HepG2 (cell line): ENCODE results near the gene FBXW12. TPM values are rescaled to one million over a fixed set of nuclear protein-coding genes. Genes with fewer than 3 reads are reported as not detected.

Experiments used
- HNRNPLL ChIP-seq: fragments of 200-400 bp; formaldehyde crosslinking; IDR thresholded peaks from 2 replicates; pipeline ENCODE4 v1.6.1; 2017; ENCODE audit warnings: mild to moderate bottlenecking, low read depth, low read length; ENCODE audit not compliant: poor library complexity, severe bottlenecking
- NONO ChIP-seq, 2 experiments: fragments of 450-650 bp in 1 of 2; sonication (generic) in 1 of 2; formaldehyde crosslinking in 1 of 2; IDR thresholded peaks in 1 of 2; conservative IDR thresholded peaks in 1 of 2; 2 replicates each; pipeline versions ENCODE4 v1.6.1 to v1.8.0; 2017 to 2022; ENCODE audit warnings: mild to moderate bottlenecking in 1 of 2, missing genetic modification reagents in 1 of 2, moderate library complexity in 1 of 2
- RFX1 ChIP-seq: fragments of 450-650 bp; IDR thresholded peaks from 2 replicates; pipeline ENCODE4 v1.6.1; 2017
- SUZ12 ChIP-seq: fragments of 150-350 bp; IDR thresholded peaks from 2 replicates; pipeline ENCODE4 v1.6.1; 2014; ENCODE audit warnings: low read depth, low read length
- TOPORS ChIP-seq: sonication (generic); formaldehyde crosslinking; IDR thresholded peaks from 2 replicates; pipeline ENCODE4 v1.8.0; 2023; ENCODE audit warnings: mild to moderate bottlenecking, missing genetic modification reagents
- ZNF30 ChIP-seq: sonication (generic); formaldehyde crosslinking; IDR thresholded peaks from 2 replicates; pipeline ENCODE4 v1.5.0; 2020; ENCODE audit warnings: mild to moderate bottlenecking, missing genetic modification reagents
- ZNF672 ChIP-seq: sonication (generic); formaldehyde crosslinking; IDR thresholded peaks from 2 replicates; pipeline ENCODE4 v1.8.1; 2022; ENCODE audit warnings: missing genetic modification reagents
- polyA plus RNA-seq, 8 experiments: library from polyadenylated mRNA; depleted of rRNA in 3 of 8; stranded (reverse) in 7 of 8; unstranded in 1 of 8; fragments of >200 nt; fragmentation: Illumina TruSeq in 4 of 8; extraction: Trizol in 4 of 8; gene quantifications; 2 replicates each; pipeline versions ENCODE4 v1.2.1 to v1.2.3, GENCODE V29; 2011 to 2016; ENCODE audit warnings: low read depth in 4 of 8, missing spikeins in 1 of 8, mixed read lengths in 1 of 8; ENCODE audit not compliant: insufficient read depth in 1 of 8
- total RNA-seq, 5 experiments: library from RNA; depleted of rRNA; stranded (reverse); fragments of >200 nt; fragmentation: Illumina TruSeq; extraction: Trizol; gene quantifications; 2 replicates each; pipeline ENCODE4 v1.2.3, GENCODE V29; 2016; ENCODE audit warnings: low read depth in 1 of 5
- TF ChIP-seq, protein P1 (sequence below): sonication (generic); formaldehyde crosslinking; IDR thresholded peaks from 2 replicates; pipeline ENCODE4 v1.5.1; 2020; ENCODE audit warnings: missing genetic modification reagents, mild to moderate bottlenecking, borderline replicate concordance
- TF ChIP-seq, protein P2 (sequence below): sonication (generic); formaldehyde crosslinking; IDR thresholded peaks from one replicate; pipeline ENCODE4 v1.5.1; 2020; ENCODE audit warnings: mild to moderate bottlenecking, missing genetic modification reagents; ENCODE audit errors: not compliant biosample characterization
- TF ChIP-seq, protein P3 (sequence below), 2 experiments: sonication (generic) in 1 of 2; formaldehyde crosslinking in 1 of 2; IDR thresholded peaks; 2 replicates each; pipeline versions ENCODE4 v1.5.1 to v1.6.1; 2011 to 2020; ENCODE audit warnings: borderline replicate concordance in 1 of 2, low read depth in 1 of 2, low read length in 1 of 2, mild to moderate bottlenecking in 1 of 2, missing genetic modification reagents in 1 of 2, moderate library complexity in 1 of 2
- TF ChIP-seq, protein P4 (sequence below): IDR thresholded peaks from 2 replicates; pipeline ENCODE4 v1.6.1; 2016; ENCODE audit warnings: mild to moderate bottlenecking
- TF ChIP-seq, protein P5 (sequence below): sonication (generic); formaldehyde crosslinking; conservative IDR thresholded peaks from 2 replicates; pipeline ENCODE4 v1.4.0; 2020; ENCODE audit warnings: missing genetic modification reagents

Gene FBXW12
- total and polyA plus RNA-seq, 2 of the 13 experiments (the other 11 are each of a cell fraction or from before 2014, with no cell fraction given), result not detected

DNA sequence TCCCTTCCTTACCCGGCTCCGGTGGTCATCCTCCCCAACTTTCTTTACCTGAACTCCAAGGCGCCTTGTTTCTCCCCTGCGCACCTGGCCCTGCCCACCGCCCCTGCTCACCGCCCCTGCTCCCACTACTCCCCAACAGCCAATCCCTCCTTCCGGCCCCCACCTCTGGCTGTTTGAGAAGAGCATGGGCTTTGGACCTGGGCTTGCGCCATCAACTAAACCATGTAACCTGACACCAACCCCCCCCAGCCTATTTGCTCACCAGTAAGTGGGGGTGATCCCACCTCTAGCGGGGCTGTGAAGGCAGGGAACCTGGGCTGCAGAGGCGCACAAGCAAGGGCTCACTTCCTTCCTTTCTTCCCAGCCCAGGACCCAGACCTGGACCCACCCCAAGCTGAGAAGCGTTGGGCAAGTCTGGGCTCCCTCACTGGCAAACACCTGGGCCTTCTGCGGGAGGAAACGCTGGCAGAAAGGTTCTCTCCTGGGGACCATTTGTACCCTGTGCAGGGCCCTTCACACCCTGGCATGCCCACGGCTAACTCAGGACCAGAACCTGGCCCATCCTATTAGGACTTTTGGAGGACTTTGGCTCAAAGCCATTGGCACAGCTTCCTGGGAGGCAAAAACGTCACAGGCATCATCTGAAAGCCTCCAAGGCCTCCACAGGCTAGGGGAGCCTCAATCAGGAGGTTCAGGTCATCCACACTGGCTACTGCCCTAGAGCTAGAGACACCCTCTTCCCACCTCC is 58.1 kb downstream of the FBXW12 start, which contains the start of gene PLXNB1 (continued):
- TF ChIP-seq, protein P1, sequence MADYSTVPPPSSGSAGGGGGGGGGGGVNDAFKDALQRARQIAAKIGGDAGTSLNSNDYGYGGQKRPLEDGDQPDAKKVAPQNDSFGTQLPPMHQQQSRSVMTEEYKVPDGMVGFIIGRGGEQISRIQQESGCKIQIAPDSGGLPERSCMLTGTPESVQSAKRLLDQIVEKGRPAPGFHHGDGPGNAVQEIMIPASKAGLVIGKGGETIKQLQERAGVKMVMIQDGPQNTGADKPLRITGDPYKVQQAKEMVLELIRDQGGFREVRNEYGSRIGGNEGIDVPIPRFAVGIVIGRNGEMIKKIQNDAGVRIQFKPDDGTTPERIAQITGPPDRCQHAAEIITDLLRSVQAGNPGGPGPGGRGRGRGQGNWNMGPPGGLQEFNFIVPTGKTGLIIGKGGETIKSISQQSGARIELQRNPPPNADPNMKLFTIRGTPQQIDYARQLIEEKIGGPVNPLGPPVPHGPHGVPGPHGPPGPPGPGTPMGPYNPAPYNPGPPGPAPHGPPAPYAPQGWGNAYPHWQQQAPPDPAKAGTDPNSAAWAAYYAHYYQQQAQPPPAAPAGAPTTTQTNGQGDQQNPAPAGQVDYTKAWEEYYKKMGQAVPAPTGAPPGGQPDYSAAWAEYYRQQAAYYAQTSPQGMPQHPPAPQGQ, result peak; percentile 73; the same call in 1 of the 2 replicates
- TF ChIP-seq, protein P2, sequence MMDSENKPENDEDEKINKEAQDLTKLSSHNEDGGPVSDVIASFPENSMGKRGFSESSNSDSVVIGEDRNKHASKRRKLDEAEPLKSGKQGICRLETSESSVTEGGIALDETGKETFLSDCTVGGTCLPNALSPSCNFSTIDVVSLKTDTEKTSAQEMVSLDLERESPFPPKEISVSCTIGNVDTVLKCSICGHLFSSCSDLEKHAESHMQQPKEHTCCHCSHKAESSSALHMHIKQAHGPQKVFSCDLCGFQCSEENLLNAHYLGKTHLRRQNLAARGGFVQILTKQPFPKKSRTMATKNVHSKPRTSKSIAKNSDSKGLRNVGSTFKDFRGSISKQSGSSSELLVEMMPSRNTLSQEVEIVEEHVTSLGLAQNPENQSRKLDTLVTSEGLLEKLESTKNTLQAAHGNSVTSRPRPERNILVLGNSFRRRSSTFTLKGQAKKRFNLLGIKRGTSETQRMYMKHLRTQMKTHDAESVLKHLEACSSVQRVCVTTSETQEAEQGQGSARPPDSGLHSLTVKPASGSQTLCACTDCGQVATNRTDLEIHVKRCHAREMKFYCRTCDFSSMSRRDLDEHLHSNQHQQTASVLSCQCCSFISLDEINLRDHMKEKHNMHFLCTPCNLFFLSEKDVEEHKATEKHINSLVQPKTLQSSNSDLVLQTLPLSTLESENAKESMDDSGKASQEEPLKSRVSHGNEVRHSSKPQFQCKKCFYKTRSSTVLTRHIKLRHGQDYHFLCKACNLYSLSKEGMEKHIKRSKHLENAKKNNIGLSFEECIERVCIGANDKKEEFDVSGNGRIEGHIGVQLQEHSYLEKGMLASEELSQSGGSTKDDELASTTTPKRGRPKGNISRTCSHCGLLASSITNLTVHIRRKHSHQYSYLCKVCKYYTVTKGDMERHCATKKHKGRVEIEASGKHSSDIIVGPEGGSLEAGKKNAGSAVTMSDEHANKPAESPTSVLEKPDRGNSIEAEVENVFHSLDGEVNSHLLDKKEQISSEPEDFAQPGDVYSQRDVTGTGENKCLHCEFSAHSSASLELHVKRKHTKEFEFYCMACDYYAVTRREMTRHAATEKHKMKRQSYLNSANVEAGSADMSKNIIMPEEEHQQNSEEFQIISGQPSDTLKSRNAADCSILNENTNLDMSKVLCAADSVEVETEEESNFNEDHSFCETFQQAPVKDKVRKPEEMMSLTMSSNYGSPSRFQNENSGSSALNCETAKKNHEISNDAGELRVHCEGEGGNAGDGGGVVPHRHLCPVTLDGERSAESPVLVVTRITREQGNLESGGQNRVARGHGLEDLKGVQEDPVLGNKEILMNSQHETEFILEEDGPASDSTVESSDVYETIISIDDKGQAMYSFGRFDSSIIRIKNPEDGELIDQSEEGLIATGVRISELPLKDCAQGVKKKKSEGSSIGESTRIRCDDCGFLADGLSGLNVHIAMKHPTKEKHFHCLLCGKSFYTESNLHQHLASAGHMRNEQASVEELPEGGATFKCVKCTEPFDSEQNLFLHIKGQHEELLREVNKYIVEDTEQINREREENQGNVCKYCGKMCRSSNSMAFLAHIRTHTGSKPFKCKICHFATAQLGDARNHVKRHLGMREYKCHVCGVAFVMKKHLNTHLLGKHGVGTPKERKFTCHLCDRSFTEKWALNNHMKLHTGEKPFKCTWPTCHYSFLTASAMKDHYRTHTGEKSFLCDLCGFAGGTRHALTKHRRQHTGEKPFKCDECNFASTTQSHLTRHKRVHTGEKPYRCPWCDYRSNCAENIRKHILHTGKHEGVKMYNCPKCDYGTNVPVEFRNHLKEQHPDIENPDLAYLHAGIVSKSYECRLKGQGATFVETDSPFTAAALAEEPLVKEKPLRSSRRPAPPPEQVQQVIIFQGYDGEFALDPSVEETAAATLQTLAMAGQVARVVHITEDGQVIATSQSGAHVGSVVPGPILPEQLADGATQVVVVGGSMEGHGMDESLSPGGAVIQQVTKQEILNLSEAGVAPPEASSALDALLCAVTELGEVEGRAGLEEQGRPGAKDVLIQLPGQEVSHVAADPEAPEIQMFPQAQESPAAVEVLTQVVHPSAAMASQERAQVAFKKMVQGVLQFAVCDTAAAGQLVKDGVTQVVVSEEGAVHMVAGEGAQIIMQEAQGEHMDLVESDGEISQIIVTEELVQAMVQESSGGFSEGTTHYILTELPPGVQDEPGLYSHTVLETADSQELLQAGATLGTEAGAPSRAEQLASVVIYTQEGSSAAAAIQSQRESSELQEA, result peak; percentile 59
- TF ChIP-seq, protein P3, sequence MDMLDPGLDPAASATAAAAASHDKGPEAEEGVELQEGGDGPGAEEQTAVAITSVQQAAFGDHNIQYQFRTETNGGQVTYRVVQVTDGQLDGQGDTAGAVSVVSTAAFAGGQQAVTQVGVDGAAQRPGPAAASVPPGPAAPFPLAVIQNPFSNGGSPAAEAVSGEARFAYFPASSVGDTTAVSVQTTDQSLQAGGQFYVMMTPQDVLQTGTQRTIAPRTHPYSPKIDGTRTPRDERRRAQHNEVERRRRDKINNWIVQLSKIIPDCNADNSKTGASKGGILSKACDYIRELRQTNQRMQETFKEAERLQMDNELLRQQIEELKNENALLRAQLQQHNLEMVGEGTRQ (IDR thresholded peaks at IDR 0.05; ENCODE audit: low read depth, low read length), result no peak
- TF ChIP-seq, protein P3 (CRISPR knock-in tag; IDR thresholded peaks at IDR 0.05; ENCODE audit: borderline replicate concordance), result peak; percentile 63; the same call in 1 of the 2 replicates
- TF ChIP-seq, protein P4, sequence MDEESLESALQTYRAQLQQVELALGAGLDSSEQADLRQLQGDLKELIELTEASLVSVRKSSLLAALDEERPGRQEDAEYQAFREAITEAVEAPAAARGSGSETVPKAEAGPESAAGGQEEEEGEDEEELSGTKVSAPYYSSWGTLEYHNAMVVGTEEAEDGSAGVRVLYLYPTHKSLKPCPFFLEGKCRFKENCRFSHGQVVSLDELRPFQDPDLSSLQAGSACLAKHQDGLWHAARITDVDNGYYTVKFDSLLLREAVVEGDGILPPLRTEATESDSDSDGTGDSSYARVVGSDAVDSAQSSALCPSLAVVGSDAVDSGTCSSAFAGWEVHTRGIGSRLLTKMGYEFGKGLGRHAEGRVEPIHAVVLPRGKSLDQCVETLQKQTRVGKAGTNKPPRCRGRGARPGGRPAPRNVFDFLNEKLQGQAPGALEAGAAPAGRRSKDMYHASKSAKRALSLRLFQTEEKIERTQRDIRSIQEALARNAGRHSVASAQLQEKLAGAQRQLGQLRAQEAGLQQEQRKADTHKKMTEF (CRISPR knock-in tag), result peak; percentile 93
- no peak for TF ChIP-seq RFX1
- TF ChIP-seq HNRNPLL, result peak; percentile 59
- TF ChIP-seq, protein P5, sequence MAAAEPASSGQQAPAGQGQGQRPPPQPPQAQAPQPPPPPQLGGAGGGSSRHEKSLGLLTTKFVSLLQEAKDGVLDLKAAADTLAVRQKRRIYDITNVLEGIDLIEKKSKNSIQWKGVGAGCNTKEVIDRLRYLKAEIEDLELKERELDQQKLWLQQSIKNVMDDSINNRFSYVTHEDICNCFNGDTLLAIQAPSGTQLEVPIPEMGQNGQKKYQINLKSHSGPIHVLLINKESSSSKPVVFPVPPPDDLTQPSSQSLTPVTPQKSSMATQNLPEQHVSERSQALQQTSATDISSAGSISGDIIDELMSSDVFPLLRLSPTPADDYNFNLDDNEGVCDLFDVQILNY, result no peak
- no peak for TF ChIP-seq NONO (IDR thresholded peaks at IDR 0.05)
- peak; percentile 99 for TF ChIP-seq NONO (CRISPR knock-in tag; conservative IDR thresholded peaks at IDR 0.05)
- peak; percentile 66; the same call in 1 of the 2 replicates for TF ChIP-seq TOPORS (CRISPR knock-in tag)
- no peak for TF ChIP-seq ZNF30
- TF ChIP-seq ZNF672 (CRISPR knock-in tag), result no peak
- TF ChIP-seq SUZ12, result no peak
